Progenitor cell of endocrine pancreas (in vitro differentiated cells): ENCODE results near the gene BICD1. TPM values are rescaled to one million over a fixed set of nuclear protein-coding genes. Genes with fewer than 3 reads are reported as not detected.
A peak's percentile ranks its signal among the peaks of the same experiment; 100 is the strongest.

ENCODE experiments used
- DNase-seq: peaks from one replicate; pipeline ENCODE4 v3.0.0; 2021; ENCODE audit warnings: low spot score; ENCODE audit not compliant: unreplicated experiment
- H3K27ac Mint-ChIP-seq: 2 replicates; pipeline ENCODE4 v1.8.0; 2021; ENCODE audit warnings: mild to moderate bottlenecking, moderate library complexity, mixed read lengths
- H3K27me3 Mint-ChIP-seq: 2 replicates; pipeline ENCODE4 v1.8.0; 2021; ENCODE audit warnings: mixed read lengths
- H3K36me3 Mint-ChIP-seq: 2 replicates; pipeline ENCODE4 v1.8.0; 2022; ENCODE audit warnings: mixed read lengths; ENCODE audit not compliant: insufficient read depth
- H3K4me1 Mint-ChIP-seq: 2 replicates; pipeline ENCODE4 v1.8.0; 2021; ENCODE audit warnings: low read depth, mixed read lengths
- H3K4me3 Mint-ChIP-seq: 2 replicates; pipeline ENCODE4 v1.8.0; 2021; ENCODE audit warnings: low read depth, mild to moderate bottlenecking, moderate library complexity, mixed read lengths
- H3K9me3 Mint-ChIP-seq: 2 replicates; pipeline ENCODE4 v1.8.0; 2021; ENCODE audit warnings: low read depth, mixed read lengths
- total RNA-seq: library from RNA; stranded (reverse); gene quantifications from 2 replicates; pipeline ENCODE4 v1.2.1, GENCODE V29; 2021
- TF ChIP-seq, protein P1 (sequence below): fragments of 200-600 bp; sonication (generic); IDR thresholded peaks from one replicate; pipeline ENCODE4 v1.5.0; 2021; ENCODE audit warnings: antibody characterized with exemption, mild to moderate bottlenecking; ENCODE audit not compliant: unreplicated experiment

Gene BICD1
- total RNA-seq, 1 donor from 2014 or later = 88.4 TPM

DNA sequence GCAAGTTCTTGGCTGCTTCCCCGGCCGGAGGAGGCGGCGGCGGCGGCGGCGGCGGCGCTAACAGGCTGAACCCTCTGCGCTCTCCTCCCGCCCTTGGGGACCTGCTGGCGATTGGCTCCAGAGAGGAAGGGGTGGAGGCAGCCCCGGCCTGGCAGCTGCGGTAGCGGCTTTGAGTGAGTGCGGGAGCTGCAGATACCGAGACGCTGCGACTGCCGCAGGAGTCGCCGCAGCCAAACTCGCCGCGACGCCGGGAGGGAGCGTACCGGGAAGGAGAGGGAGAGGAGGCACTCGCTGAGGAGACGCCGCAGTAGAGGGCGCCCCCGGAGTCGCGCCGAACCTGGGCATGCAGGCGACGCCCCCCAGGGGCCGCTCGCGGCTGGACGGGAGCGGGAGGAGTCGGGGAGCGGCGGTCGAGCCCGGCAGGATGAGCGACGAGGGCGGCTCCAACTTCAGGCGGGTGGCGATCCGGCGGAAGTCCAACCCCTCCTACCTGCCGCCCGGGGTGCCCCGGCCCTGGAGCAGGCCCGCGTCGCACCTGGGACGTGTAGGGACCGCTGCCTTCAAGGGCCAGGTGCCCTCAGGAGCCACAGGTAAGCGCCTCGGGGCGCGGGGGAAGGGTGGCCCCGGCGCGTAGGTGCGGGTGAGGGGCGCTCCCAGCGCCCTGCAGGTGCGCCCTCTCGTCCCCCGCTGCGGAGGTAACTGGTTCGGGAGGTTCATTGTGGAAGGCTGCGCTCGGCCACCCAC is 292.9 kb downstream of the BICD1 start, which contains the start of gene FGD4:
Gene FGD4, plus strand, starts transcription at position 189 of the 744 bp plus-strand sequence.
- Mint-ChIP-seq H3K27ac (peak within 1 kb of the TSS; percentile 97), H3K27me3 (peaks cover 4% of the 10 kb centered on the region), H3K4me1 (peaks cover 18% of the 10 kb centered on the region), H3K4me3 (peak within 1 kb of the TSS; percentile 95), H3K9me3 (no peaks in the 10 kb centered on the region), H3K36me3 (peaks cover 9% of the 10 kb centered on the region)
- TF ChIP-seq, protein P1, sequence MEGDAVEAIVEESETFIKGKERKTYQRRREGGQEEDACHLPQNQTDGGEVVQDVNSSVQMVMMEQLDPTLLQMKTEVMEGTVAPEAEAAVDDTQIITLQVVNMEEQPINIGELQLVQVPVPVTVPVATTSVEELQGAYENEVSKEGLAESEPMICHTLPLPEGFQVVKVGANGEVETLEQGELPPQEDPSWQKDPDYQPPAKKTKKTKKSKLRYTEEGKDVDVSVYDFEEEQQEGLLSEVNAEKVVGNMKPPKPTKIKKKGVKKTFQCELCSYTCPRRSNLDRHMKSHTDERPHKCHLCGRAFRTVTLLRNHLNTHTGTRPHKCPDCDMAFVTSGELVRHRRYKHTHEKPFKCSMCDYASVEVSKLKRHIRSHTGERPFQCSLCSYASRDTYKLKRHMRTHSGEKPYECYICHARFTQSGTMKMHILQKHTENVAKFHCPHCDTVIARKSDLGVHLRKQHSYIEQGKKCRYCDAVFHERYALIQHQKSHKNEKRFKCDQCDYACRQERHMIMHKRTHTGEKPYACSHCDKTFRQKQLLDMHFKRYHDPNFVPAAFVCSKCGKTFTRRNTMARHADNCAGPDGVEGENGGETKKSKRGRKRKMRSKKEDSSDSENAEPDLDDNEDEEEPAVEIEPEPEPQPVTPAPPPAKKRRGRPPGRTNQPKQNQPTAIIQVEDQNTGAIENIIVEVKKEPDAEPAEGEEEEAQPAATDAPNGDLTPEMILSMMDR = peak; percentile 73
- DNase-seq = peak; percentile 96

DNA sequence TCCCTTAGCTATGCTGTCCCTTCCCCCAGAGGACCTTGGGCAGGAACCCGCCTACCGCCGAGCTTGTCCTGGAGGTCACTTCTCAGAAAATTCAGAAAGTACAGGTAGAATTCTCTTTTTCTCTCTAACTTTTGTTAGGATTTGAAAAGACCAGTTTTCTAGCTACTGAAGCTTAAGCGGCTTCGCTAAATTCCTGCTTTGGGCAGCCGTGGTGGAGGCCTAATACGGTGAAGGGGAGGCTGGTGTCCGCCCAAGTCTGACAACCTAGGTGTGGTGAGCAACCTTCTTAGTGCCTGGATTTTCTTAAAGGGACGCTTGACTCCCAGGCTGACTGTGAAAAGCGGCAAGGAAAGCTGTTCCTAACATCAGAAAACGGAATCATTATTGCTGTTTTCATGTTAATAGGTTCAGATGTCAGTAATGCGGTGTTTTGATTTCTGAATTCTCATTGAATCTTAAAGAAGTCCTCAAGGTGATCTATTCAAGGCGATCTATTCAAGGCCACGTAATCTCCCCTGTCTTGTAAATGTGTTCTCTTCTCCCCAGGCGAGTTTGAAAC is 293.5 kb downstream of the BICD1 start:
- Mint-ChIP-seq H3K4me1 (peaks cover 18% of the 10 kb centered on the region), H3K27ac (peak overlapping the region; percentile 97), H3K4me3 (peak overlapping the region; percentile 95), H3K36me3 (peaks cover 9% of the 10 kb centered on the region), H3K27me3 (peaks cover 4% of the 10 kb centered on the region), H3K9me3 (no peaks in the 10 kb centered on the region)
- no peak for DNase-seq
- TF ChIP-seq, protein P1 = no peak

DNA sequence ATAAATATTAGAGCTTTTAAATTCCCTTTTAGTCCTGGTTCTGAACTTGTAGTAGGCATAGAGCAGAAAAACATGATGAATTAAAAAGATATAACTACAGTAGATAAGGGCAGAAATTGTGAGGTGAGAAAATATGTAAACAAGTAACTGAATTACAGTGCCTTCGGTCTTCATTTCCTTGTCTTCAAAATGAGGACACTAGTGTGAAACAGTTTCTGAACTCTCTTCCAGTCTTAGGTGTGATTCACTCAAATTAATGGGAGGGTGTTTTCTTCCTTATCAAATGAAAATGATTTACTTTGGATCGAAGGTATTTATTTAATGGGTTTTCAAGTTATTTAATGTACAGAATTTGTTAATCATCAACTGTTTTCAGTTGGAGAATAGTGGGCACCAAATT is 294.2 kb downstream of the BICD1 start:
- Mint-ChIP-seq H3K9me3 (no peaks in the 10 kb centered on the region), H3K27me3 (peaks cover 4% of the 10 kb centered on the region), H3K36me3 (peaks cover 11% of the 10 kb centered on the region), H3K4me1 (peaks cover 21% of the 10 kb centered on the region), H3K4me3 (peak overlapping the region; percentile 95), H3K27ac (peak overlapping the region; percentile 97)
- TF ChIP-seq, protein P1 = no peak
- no peak for DNase-seq

DNA sequence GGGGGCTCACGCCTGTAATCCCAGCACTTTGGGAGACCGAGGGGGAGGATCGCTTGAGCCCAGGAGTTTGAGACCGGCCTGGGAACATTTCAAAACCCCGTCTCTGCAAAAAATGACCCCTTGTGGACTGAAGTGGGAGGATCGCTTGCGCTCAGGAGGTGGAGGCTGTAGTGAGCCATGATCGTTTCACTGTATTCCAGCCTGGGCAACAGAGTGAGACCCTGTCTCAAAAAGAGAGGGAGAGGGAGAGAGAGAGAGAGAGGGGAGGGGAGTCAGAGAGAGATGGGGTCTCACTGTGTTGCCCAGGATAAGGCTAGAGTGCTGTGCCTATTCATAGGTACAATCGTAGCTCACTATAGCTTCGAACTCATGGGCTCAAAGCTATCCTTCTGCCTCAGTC is 295.5 kb downstream of the BICD1 start:
- no peak overlapping the region for H3K27ac Mint-ChIP-seq
- peaks cover 4% of the 10 kb centered on the region for H3K27me3 Mint-ChIP-seq
- H3K9me3 Mint-ChIP-seq = no peaks in the 10 kb centered on the region
- DNase-seq = no peak
- H3K4me1 Mint-ChIP-seq = peaks cover 21% of the 10 kb centered on the region
- TF ChIP-seq, protein P1 = peak; percentile 6
- peaks cover 11% of the 10 kb centered on the region for H3K36me3 Mint-ChIP-seq
- H3K4me3 Mint-ChIP-seq = peak overlapping the region; percentile 33

DNA sequence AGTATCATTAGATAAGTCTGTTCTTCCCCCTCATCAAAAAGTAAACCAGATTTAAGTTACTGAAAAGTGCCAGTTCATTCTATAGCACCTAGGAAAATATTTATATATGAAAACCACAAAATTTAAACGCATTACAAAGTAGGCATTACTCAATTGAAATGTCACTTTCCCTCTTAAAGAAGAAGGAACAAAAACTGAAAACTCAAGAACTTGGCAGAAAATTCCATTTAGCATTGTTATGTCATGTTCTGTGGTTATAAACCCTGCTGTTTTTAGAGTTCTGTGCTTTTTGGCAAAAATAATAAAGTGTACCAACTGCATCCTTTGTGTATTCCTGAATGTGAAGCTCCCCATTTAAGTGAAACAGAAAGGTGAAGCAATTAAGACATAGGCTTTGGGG is 296.3 kb downstream of the BICD1 start:
- DNase-seq = no peak
- no peaks in the 10 kb centered on the region for H3K9me3 Mint-ChIP-seq
- H3K27me3 Mint-ChIP-seq = no peaks in the 10 kb centered on the region
- no peak overlapping the region for H3K27ac Mint-ChIP-seq
- peaks cover 11% of the 10 kb centered on the region for H3K36me3 Mint-ChIP-seq
- peak overlapping the region; percentile 51 for H3K4me3 Mint-ChIP-seq
- TF ChIP-seq, protein P1 = no peak
- H3K4me1 Mint-ChIP-seq = peaks cover 21% of the 10 kb centered on the region
